Measurements from ENCODE around the gene FARP1. TPM values are rescaled to one million over a fixed set of nuclear protein-coding genes. Genes with fewer than 3 reads are reported as not detected.

The FARP1 gene
- total and polyA plus RNA-seq, 10 of the 15 experiments (the other 5 are each of a cell fraction or from before 2014, with no cell fraction given) = 0.17 to 6.9 (median 0.68) TPM

DNA sequence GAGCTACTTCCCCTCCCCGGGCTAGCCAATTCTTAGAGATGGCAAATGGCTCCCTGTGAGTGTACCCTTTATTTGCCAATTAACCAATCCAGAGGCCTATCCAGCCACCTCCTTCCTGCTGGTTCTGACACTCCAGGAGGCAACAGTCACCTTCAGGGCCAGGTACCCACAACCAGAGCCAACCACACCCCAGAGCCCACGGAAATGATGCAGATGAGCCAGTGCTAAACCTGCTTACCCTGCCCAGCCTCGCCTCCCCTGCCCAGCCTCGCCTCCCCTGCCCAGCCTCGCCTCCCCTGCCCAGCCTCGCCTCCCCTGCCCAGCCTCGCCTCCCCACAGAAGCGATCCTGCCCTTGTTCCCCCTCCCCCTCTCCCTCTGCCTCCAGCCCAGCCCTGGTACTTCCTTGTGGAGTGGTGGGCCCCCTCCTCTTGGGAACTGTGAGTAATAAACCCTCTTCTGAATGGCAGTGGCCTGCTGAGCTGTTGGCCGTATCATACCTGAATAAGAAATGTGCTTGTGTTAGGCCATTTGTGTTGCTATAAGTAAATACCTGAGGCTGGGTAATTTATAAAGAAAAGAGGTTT is 207.9 kb downstream of the FARP1 start:
- no peak for FAIRE-seq
- intact Hi-C loops (cut with micrococcal nuclease; ENCODE audit: unreplicated experiment) (no loop called here), in situ Hi-C loops (cut with MboI) (no loop called here)
- no TSS peak for BruUV-seq (replicated peaks)
- 39% methylated on average over 7 of the region's 9 CpGs for WGBS (ENCODE audit: insufficient coverage, insufficient replicate concordance, low lambda C conversion rate, missing lambda C conversion rate)
- Histone ChIP-seq H3K4me1 (ENCODE audit: control insufficient read depth, insufficient read depth, low read length) (no peaks in the 10 kb centered on the region), H3K9me3 (replicated peaks; ENCODE audit: control insufficient read depth, insufficient read depth, low read length) (no peaks in the 10 kb centered on the region), H3K36me3 (ENCODE audit: control insufficient read depth in 2 of 2, insufficient read depth in 2 of 2, low read length in 1 of 2) (no peaks in the 10 kb centered on the region), H3K79me2 (ENCODE audit: control insufficient read depth, insufficient read depth, low read length) (no peaks in the 10 kb centered on the region), H3K9ac (ENCODE audit: control insufficient read depth, insufficient read depth, low read length) (no peak overlapping the region), H3K4me2 (ENCODE audit: control insufficient read depth, insufficient read depth) (no peak overlapping the region), H2AFZ (ENCODE audit: control insufficient read depth, low read depth, low read length) (no peak overlapping the region), H3K27me3 (replicated peaks in 1 of 2; ENCODE audit: control insufficient read depth in 2 of 2, insufficient read depth in 2 of 2, low read length in 1 of 2) (no peaks in the 10 kb centered on the region), H4K20me1 (ENCODE audit: control insufficient read depth, insufficient read depth) (no peaks in the 10 kb centered on the region), H3K4me3 (no peak overlapping the region), H3K27ac (ENCODE audit: control insufficient read depth, insufficient read depth) (no peak overlapping the region)
- CTCF ChIA-PET = interaction anchor here (0.6 kb wide), 2 partner anchors 105 to 371 kb away, joined by 3 read pairs; no protein-coding TSS in a partner anchor
- POLR2A ChIA-PET = no interaction called here
- DNase-seq (ENCODE audit: low read depth, low spot score) = no peak
- TF ChIP-seq GABPA (IDR thresholded peaks at IDR 0.05; ENCODE audit: low read depth) (no peak), ZNF384 (IDR thresholded peaks at IDR 0.05; ENCODE audit: borderline replicate concordance, low read depth, low read length) (no peak), FOXK2 (IDR thresholded peaks at IDR 0.05) (no peak), RCOR1 (conservative IDR thresholded peaks at IDR 0.05; ENCODE audit: low read depth, low read length) (no peak), RUNX3 (IDR thresholded peaks at IDR 0.05; ENCODE audit: low read length) (no peak), SIX5 (IDR thresholded peaks at IDR 0.05; ENCODE audit: low read depth, low read length, severe bottlenecking) (no peak), SRF (IDR thresholded peaks at IDR 0.05; ENCODE audit: low read depth in 2 of 2, low read length in 2 of 2) (no peak), MYB (IDR thresholded peaks at IDR 0.05; ENCODE audit: borderline replicate concordance, low read depth, low read length) (no peak)
- TF ChIP-seq, protein P1, sequence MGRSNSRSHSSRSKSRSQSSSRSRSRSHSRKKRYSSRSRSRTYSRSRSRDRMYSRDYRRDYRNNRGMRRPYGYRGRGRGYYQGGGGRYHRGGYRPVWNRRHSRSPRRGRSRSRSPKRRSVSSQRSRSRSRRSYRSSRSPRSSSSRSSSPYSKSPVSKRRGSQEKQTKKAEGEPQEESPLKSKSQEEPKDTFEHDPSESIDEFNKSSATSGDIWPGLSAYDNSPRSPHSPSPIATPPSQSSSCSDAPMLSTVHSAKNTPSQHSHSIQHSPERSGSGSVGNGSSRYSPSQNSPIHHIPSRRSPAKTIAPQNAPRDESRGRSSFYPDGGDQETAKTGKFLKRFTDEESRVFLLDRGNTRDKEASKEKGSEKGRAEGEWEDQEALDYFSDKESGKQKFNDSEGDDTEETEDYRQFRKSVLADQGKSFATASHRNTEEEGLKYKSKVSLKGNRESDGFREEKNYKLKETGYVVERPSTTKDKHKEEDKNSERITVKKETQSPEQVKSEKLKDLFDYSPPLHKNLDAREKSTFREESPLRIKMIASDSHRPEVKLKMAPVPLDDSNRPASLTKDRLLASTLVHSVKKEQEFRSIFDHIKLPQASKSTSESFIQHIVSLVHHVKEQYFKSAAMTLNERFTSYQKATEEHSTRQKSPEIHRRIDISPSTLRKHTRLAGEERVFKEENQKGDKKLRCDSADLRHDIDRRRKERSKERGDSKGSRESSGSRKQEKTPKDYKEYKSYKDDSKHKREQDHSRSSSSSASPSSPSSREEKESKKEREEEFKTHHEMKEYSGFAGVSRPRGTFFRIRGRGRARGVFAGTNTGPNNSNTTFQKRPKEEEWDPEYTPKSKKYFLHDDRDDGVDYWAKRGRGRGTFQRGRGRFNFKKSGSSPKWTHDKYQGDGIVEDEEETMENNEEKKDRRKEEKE (IDR thresholded peaks at IDR 0.05) = no peak
- TF ChIP-seq, protein P2, sequence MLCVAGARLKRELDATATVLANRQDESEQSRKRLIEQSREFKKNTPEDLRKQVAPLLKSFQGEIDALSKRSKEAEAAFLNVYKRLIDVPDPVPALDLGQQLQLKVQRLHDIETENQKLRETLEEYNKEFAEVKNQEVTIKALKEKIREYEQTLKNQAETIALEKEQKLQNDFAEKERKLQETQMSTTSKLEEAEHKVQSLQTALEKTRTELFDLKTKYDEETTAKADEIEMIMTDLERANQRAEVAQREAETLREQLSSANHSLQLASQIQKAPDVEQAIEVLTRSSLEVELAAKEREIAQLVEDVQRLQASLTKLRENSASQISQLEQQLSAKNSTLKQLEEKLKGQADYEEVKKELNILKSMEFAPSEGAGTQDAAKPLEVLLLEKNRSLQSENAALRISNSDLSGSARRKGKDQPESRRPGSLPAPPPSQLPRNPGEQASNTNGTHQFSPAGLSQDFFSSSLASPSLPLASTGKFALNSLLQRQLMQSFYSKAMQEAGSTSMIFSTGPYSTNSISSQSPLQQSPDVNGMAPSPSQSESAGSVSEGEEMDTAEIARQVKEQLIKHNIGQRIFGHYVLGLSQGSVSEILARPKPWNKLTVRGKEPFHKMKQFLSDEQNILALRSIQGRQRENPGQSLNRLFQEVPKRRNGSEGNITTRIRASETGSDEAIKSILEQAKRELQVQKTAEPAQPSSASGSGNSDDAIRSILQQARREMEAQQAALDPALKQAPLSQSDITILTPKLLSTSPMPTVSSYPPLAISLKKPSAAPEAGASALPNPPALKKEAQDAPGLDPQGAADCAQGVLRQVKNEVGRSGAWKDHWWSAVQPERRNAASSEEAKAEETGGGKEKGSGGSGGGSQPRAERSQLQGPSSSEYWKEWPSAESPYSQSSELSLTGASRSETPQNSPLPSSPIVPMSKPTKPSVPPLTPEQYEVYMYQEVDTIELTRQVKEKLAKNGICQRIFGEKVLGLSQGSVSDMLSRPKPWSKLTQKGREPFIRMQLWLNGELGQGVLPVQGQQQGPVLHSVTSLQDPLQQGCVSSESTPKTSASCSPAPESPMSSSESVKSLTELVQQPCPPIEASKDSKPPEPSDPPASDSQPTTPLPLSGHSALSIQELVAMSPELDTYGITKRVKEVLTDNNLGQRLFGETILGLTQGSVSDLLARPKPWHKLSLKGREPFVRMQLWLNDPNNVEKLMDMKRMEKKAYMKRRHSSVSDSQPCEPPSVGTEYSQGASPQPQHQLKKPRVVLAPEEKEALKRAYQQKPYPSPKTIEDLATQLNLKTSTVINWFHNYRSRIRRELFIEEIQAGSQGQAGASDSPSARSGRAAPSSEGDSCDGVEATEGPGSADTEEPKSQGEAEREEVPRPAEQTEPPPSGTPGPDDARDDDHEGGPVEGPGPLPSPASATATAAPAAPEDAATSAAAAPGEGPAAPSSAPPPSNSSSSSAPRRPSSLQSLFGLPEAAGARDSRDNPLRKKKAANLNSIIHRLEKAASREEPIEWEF (IDR thresholded peaks at IDR 0.05; ENCODE audit: insufficient replicate concordance, low read depth, low read length) = no peak
- TF ChIP-seq, protein P3, sequence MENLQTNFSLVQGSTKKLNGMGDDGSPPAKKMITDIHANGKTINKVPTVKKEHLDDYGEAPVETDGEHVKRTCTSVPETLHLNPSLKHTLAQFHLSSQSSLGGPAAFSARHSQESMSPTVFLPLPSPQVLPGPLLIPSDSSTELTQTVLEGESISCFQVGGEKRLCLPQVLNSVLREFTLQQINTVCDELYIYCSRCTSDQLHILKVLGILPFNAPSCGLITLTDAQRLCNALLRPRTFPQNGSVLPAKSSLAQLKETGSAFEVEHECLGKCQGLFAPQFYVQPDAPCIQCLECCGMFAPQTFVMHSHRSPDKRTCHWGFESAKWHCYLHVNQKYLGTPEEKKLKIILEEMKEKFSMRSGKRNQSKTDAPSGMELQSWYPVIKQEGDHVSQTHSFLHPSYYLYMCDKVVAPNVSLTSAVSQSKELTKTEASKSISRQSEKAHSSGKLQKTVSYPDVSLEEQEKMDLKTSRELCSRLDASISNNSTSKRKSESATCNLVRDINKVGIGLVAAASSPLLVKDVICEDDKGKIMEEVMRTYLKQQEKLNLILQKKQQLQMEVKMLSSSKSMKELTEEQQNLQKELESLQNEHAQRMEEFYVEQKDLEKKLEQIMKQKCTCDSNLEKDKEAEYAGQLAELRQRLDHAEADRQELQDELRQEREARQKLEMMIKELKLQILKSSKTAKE (IDR thresholded peaks at IDR 0.05; ENCODE audit: low read depth, poor library complexity, severe bottlenecking) = no peak
- no peak for ATAC-seq
- SMC1A ChIA-PET (ENCODE audit: uncharacterized antibody, unreplicated experiment) = no interaction called here
- RAD21 ChIA-PET (ENCODE audit: unreplicated experiment) = no interaction called here
